ENCODE results near the gene KLF16.
"Not testable (repeated sequence)": the region's sequence is repeated elsewhere in the genome, so short reads cannot be mapped to it uniquely, and the experiment has no call there.

The KLF16 gene

DNA sequence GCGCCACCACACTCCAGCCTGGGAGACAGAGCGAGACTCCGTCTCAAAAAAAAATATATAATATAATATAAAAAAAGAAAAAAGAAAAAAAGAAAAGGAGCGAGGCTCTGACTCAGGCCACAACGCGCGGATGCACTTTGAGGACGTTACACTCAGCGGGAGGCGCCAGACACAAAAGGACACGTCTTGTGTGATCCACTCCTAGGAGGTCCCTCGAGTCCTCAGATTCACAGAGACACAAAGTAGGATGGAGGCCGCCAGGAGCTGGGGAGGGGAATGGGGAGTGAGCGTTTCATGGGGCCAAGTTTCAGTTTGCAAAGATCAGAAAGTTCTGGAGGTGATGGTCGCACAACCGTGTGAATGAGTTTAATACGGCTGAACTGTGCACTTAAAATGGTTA, 30.4 kb upstream of the KLF16 start:
- TF ChIP-seq, protein P1, sequence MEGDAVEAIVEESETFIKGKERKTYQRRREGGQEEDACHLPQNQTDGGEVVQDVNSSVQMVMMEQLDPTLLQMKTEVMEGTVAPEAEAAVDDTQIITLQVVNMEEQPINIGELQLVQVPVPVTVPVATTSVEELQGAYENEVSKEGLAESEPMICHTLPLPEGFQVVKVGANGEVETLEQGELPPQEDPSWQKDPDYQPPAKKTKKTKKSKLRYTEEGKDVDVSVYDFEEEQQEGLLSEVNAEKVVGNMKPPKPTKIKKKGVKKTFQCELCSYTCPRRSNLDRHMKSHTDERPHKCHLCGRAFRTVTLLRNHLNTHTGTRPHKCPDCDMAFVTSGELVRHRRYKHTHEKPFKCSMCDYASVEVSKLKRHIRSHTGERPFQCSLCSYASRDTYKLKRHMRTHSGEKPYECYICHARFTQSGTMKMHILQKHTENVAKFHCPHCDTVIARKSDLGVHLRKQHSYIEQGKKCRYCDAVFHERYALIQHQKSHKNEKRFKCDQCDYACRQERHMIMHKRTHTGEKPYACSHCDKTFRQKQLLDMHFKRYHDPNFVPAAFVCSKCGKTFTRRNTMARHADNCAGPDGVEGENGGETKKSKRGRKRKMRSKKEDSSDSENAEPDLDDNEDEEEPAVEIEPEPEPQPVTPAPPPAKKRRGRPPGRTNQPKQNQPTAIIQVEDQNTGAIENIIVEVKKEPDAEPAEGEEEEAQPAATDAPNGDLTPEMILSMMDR (IDR thresholded peaks at IDR 0.05; ENCODE audit: low read length): no peak
- TF ChIP-seq EZH2 (IDR thresholded peaks at IDR 0.05; ENCODE audit: borderline replicate concordance, low read length): no peak

DNA sequence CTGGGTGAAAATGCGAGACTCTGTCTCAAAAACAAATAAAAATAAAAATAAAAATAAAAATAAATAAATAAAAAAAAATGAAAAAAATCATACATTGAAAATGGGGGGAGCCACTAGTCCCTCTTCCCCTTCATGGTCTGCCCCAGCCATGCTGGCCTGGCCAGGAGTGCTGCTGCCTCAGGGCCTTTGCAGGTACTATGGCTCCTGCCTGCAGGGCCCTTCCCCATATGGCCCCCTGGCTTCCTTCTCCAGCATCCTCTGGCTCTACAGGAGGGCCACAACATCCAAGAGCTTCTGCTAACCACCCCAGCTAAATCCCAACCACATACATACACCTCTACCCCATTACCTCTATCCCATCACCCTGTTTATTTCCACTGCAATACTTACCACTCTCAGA, 26.5 kb upstream of the KLF16 start:
- Histone ChIP-seq H3K4me3 (ENCODE audit: low read depth, low read length, poor library complexity, severe bottlenecking) (no peak overlapping the region), H3K79me2 (ENCODE audit: insufficient read depth, low read length) (peaks cover under 1% of the 10 kb centered on the region; the same call in 1 of the 2 replicates), H3K9ac (ENCODE audit: low read length) (no peak overlapping the region), H3K9me3 (ENCODE audit: low read length) (no peaks in the 10 kb centered on the region), H4K20me1 (ENCODE audit: insufficient read depth, low read length) (no peaks in the 10 kb centered on the region), H3K27me3 (ENCODE audit: insufficient read depth, low read length) (no peaks in the 10 kb centered on the region), H2AFZ (ENCODE audit: low read length) (no peak overlapping the region), H3K36me3 (ENCODE audit: insufficient read depth, low read length) (no peaks in the 10 kb centered on the region), H3K4me1 (ENCODE audit: insufficient read depth, low read length, severe bottlenecking) (peaks cover 9% of the 10 kb centered on the region), H3K27ac (ENCODE audit: low read depth, low read length, poor library complexity, severe bottlenecking) (no peak overlapping the region), H3F3A (ENCODE audit: insufficient read depth, low read length) (no peaks in the 10 kb centered on the region; the same call in 1 of the 2 replicates), H3K4me2 (ENCODE audit: low read length) (no peak overlapping the region), H3K9me2 (ENCODE audit: low read depth, low read length) (no peaks in the 10 kb centered on the region)
- TF ChIP-seq EZH2 (IDR thresholded peaks at IDR 0.05; ENCODE audit: borderline replicate concordance, low read length): no peak
- TF ChIP-seq, protein P1 (IDR thresholded peaks at IDR 0.05; ENCODE audit: low read length): no peak

More for the DNA sequence above, 30.4 kb upstream of the KLF16 start:
- H3K36me3 ChIP-seq (ENCODE audit: insufficient read depth, low read length): no peaks in the 10 kb centered on the region
- H3K9me3 ChIP-seq (ENCODE audit: low read length): no peaks in the 10 kb centered on the region
- H3K4me3 ChIP-seq (ENCODE audit: low read depth, low read length, poor library complexity, severe bottlenecking): no peak overlapping the region
- H3K9me2 ChIP-seq (ENCODE audit: low read depth, low read length): no peaks in the 10 kb centered on the region
- no peak overlapping the region for H3K9ac ChIP-seq (ENCODE audit: low read length)
- H3F3A ChIP-seq (ENCODE audit: insufficient read depth, low read length): no peaks in the 10 kb centered on the region; the same call in 1 of the 2 replicates
- H3K4me1 ChIP-seq (ENCODE audit: insufficient read depth, low read length, severe bottlenecking): peaks cover 25% of the 10 kb centered on the region
- no peaks in the 10 kb centered on the region for H3K79me2 ChIP-seq (ENCODE audit: insufficient read depth, low read length)
- H2AFZ ChIP-seq (ENCODE audit: low read length): no peak overlapping the region
- no peaks in the 10 kb centered on the region for H4K20me1 ChIP-seq (ENCODE audit: insufficient read depth, low read length)
- H3K4me2 ChIP-seq (ENCODE audit: low read length): no peak overlapping the region
- H3K27me3 ChIP-seq (ENCODE audit: insufficient read depth, low read length): no peaks in the 10 kb centered on the region
- no peak overlapping the region for H3K27ac ChIP-seq (ENCODE audit: low read depth, low read length, poor library complexity, severe bottlenecking)

DNA sequence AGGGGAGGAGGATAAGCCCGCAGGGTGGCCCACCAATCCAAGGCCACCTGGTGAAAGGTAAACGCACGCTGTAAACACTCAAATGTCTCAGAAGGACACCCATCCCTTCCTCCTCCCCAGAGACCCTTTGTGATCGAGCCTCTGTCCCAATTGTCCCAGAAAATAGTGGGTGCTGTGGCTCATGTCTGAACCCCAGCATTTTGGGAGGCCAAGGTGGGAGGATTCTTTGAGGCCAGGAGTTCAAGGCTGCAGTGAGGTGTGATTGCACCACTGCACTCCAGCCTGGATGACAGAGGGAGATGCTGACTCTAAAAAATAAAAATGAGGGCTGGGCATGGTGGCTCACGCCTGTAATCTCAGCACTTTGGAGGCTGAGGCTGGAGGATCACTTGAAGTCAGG, 25.0 kb upstream of the KLF16 start:
- Histone ChIP-seq H3K4me1 (ENCODE audit: insufficient read depth, low read length, severe bottlenecking) (peaks cover 20% of the 10 kb centered on the region), H3K79me2 (ENCODE audit: insufficient read depth, low read length) (peaks cover 16% of the 10 kb centered on the region), H3K9ac (ENCODE audit: low read length) (no peak overlapping the region)

DNA sequence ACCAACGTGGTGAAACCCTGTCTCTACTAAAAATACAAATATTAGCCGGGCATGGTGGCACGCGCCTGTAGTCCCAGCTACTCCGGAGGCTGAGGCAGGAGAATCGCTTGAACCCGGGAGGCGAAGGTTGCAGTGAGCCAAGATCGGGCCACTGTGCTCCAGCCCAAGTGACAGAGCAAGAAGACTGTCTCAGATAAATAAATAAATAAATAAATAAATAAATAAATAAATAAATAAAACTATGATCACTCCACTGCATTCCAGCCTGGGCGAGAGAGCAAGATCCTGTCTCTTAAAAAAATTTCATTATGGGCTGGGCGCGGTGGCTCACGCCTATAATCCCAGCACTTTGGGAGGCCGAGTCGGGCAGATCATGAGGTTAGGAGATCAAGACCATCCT, 23.0 kb upstream of the KLF16 start:
- H3K4me1 ChIP-seq (ENCODE audit: insufficient read depth, low read length, severe bottlenecking): peaks cover 38% of the 10 kb centered on the region
- H3K9ac ChIP-seq (ENCODE audit: low read length); H3K9me3 ChIP-seq (ENCODE audit: low read length); H4K20me1 ChIP-seq (ENCODE audit: insufficient read depth, low read length); H3K27ac ChIP-seq (ENCODE audit: low read depth, low read length, poor library complexity, severe bottlenecking); H3K4me3 ChIP-seq (ENCODE audit: low read depth, low read length, poor library complexity, severe bottlenecking); H3K9me2 ChIP-seq (ENCODE audit: low read depth, low read length); H3K27me3 ChIP-seq (ENCODE audit: insufficient read depth, low read length); H3F3A ChIP-seq (ENCODE audit: insufficient read depth, low read length); H3K4me2 ChIP-seq (ENCODE audit: low read length); H3K36me3 ChIP-seq (ENCODE audit: insufficient read depth, low read length); H2AFZ ChIP-seq (ENCODE audit: low read length): not testable (repeated sequence)
- peaks cover 27% of the 10 kb centered on the region for H3K79me2 ChIP-seq (ENCODE audit: insufficient read depth, low read length)

More for the DNA sequence above, 25.0 kb upstream of the KLF16 start:
- no peaks in the 10 kb centered on the region for H3F3A ChIP-seq (ENCODE audit: insufficient read depth, low read length)
- no peaks in the 10 kb centered on the region for H3K9me3 ChIP-seq (ENCODE audit: low read length)
- H3K9me2 ChIP-seq (ENCODE audit: low read depth, low read length): no peaks in the 10 kb centered on the region
- H4K20me1 ChIP-seq (ENCODE audit: insufficient read depth, low read length): no peaks in the 10 kb centered on the region
- H3K36me3 ChIP-seq (ENCODE audit: insufficient read depth, low read length): no peaks in the 10 kb centered on the region
- H3K4me2 ChIP-seq (ENCODE audit: low read length): no peak overlapping the region
- no peak overlapping the region for H3K4me3 ChIP-seq (ENCODE audit: low read depth, low read length, poor library complexity, severe bottlenecking)
- H2AFZ ChIP-seq (ENCODE audit: low read length): no peak overlapping the region
- TF ChIP-seq, protein P1 (IDR thresholded peaks at IDR 0.05; ENCODE audit: low read length): no peak
- no peak for TF ChIP-seq EZH2 (IDR thresholded peaks at IDR 0.05; ENCODE audit: borderline replicate concordance, low read length)
- no peak overlapping the region for H3K27ac ChIP-seq (ENCODE audit: low read depth, low read length, poor library complexity, severe bottlenecking)
- no peaks in the 10 kb centered on the region for H3K27me3 ChIP-seq (ENCODE audit: insufficient read depth, low read length)

DNA sequence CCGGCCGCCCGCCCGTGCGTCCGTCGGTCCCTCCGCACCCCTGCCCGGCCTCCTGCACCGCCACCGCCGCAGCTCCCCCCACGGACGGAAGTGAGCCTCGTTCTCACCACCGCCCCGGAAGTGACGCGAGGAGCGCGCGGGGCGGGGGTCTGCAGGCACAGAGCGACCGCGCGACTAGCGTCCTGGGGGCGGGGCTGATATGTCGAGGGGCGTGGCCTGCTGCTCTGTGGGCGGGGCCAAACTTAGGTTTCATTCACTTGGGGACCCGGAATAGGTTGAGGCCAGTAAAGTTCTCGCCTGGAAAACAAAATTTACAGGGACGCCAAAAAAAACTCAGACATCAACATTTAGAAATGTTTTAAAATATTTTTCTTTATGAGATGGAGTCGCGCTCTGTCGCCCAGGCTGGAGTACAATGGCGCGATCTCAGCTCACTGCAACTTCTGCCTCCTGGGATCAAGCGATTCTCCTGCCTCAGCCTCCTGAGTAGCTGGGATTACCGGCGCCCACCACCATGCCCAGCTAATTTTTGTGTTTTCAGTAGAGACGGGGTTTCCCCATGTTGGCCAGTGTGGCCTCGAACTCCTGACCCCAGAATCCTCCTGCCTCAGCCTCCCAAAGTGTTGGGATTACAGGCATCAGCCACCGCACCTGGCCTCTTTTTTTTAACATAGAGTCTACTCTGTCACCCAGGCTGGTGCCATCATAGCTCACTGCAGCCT, 22.2 kb upstream of the KLF16 start, which contains the start of gene ABHD17A:
TSS of gene ABHD17A (minus strand) at position 99 of the 722 bp plus-strand sequence. CDS start 3,930 bp downstream, outside the sequence.
- H3K9me3 ChIP-seq (ENCODE audit: low read length); H3K9me2 ChIP-seq (ENCODE audit: low read depth, low read length); H3F3A ChIP-seq (ENCODE audit: insufficient read depth, low read length); H4K20me1 ChIP-seq (ENCODE audit: insufficient read depth, low read length); H3K36me3 ChIP-seq (ENCODE audit: insufficient read depth, low read length); H3K27me3 ChIP-seq (ENCODE audit: insufficient read depth, low read length); H2AFZ ChIP-seq (ENCODE audit: low read length): not testable (repeated sequence)
- peaks cover 27% of the 10 kb centered on the region for H3K79me2 ChIP-seq (ENCODE audit: insufficient read depth, low read length)
- H3K4me3 ChIP-seq (ENCODE audit: low read depth, low read length, poor library complexity, severe bottlenecking): peak within 1 kb of the TSS; percentile 81
- peak within 1 kb of the TSS; percentile 84 for H3K9ac ChIP-seq (ENCODE audit: low read length)
- peaks cover 38% of the 10 kb centered on the region for H3K4me1 ChIP-seq (ENCODE audit: insufficient read depth, low read length, severe bottlenecking)
- peak within 1 kb of the TSS; percentile 93 for H3K4me2 ChIP-seq (ENCODE audit: low read length)
- H3K27ac ChIP-seq (ENCODE audit: low read depth, low read length, poor library complexity, severe bottlenecking): peak within 1 kb of the TSS; percentile 79

Measured in OCI-LY1 (cell line).